ENCODE results near the gene AHCYL2. TPM values are rescaled to one million over a fixed set of nuclear protein-coding genes. Genes with fewer than 3 reads are reported as not detected.

AHCYL2 gene
- total RNA-seq, 2 donors from 2014 or later: 28.3 to 31.4 TPM

- TF ChIP-seq CTCF (IDR thresholded peaks at IDR 0.05): no peak
- Histone ChIP-seq H3K4me3 (no peak overlapping the region), H3K4me1 (ENCODE audit: control insufficient read depth in 1 of 2, low read depth in 2 of 2) (no peaks in the 10 kb centered on the region), H3K27me3 (replicated peaks; ENCODE audit: insufficient read depth) (no peaks in the 10 kb centered on the region), H3K9me3 (no peaks in the 10 kb centered on the region), H3K36me3 (no peaks in the 10 kb centered on the region), H3K27ac (no peak overlapping the region)
- no peak for ATAC-seq (ENCODE audit: insufficient number of reproducible peaks, low FRiP score, low read depth)
- DNase-seq (ENCODE audit: low spot score): no peak
These were observed 21.6 kb upstream of the AHCYL2 start for GRCh38 chr7:129203050-129203741.

- no peaks in the 10 kb centered on the region for H3K27me3 ChIP-seq (replicated peaks; ENCODE audit: insufficient read depth)
- no peaks in the 10 kb centered on the region for H3K4me1 ChIP-seq (ENCODE audit: control insufficient read depth in 1 of 2, low read depth in 2 of 2)
- H3K9me3 ChIP-seq: no peaks in the 10 kb centered on the region
- no peaks in the 10 kb centered on the region for H3K36me3 ChIP-seq
- no peak for ATAC-seq (ENCODE audit: insufficient number of reproducible peaks, low FRiP score, low read depth)
- H3K4me3 ChIP-seq: no peak overlapping the region
- H3K27ac ChIP-seq: no peak overlapping the region
- no peak for DNase-seq (ENCODE audit: low spot score)
- TF ChIP-seq CTCF (IDR thresholded peaks at IDR 0.05): no peak
These were observed 19.6 kb upstream of the AHCYL2 start for GRCh38 chr7:129205126-129205818.

- Histone ChIP-seq H3K4me1 (ENCODE audit: control insufficient read depth in 1 of 2, low read depth in 2 of 2) (no peaks in the 10 kb centered on the region), H3K36me3 (peaks cover 1% of the 10 kb centered on the region), H3K4me3 (no peak overlapping the region), H3K27me3 (replicated peaks; ENCODE audit: insufficient read depth) (no peaks in the 10 kb centered on the region), H3K27ac (no peak overlapping the region), H3K9me3 (no peaks in the 10 kb centered on the region)
- ATAC-seq (ENCODE audit: insufficient number of reproducible peaks, low FRiP score, low read depth) (no peak), DNase-seq (ENCODE audit: low spot score) (no peak)
- TF ChIP-seq CTCF (IDR thresholded peaks at IDR 0.05): no peak
These were observed 18.6 kb upstream of the AHCYL2 start for GRCh38 chr7:129205987-129206785.

- Histone ChIP-seq H3K27ac (no peak overlapping the region), H3K27me3 (replicated peaks; ENCODE audit: insufficient read depth) (no peaks in the 10 kb centered on the region), H3K36me3 (peaks cover 6% of the 10 kb centered on the region), H3K9me3 (no peaks in the 10 kb centered on the region), H3K4me3 (no peak overlapping the region), H3K4me1 (ENCODE audit: control insufficient read depth in 1 of 2, low read depth in 2 of 2) (no peaks in the 10 kb centered on the region)
- no peak for ATAC-seq (ENCODE audit: insufficient number of reproducible peaks, low FRiP score, low read depth)
- no peak for DNase-seq (ENCODE audit: low spot score)
- TF ChIP-seq CTCF (IDR thresholded peaks at IDR 0.05): no peak
These were observed 16.2 kb upstream of the AHCYL2 start for GRCh38 chr7:129208667-129209066.

All from thoracic aorta (tissue), 2 donors.